ENCODE measurements around the gene ZNF567.

DNA sequence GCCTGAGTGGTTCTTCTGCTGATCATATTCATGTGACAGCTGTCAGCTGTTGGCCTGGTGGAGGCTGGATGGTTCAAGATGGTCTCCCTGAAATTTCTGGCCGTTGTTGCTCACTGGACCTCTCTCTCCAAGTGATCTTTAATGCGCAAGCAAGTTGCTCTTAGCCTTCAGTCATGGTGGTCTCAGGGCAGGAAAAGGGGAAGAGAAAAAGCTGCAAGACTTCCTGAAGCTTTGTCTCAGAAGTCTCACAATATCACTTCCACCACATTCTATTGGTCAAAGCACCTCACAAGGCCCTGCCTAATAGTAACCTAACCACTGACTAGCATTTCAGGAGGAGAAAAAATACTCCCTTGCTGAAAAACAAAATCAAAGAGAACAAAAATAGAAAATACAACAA lies 1.6 kb upstream of the ZNF567 start:
- TF ChIP-seq, protein P1, sequence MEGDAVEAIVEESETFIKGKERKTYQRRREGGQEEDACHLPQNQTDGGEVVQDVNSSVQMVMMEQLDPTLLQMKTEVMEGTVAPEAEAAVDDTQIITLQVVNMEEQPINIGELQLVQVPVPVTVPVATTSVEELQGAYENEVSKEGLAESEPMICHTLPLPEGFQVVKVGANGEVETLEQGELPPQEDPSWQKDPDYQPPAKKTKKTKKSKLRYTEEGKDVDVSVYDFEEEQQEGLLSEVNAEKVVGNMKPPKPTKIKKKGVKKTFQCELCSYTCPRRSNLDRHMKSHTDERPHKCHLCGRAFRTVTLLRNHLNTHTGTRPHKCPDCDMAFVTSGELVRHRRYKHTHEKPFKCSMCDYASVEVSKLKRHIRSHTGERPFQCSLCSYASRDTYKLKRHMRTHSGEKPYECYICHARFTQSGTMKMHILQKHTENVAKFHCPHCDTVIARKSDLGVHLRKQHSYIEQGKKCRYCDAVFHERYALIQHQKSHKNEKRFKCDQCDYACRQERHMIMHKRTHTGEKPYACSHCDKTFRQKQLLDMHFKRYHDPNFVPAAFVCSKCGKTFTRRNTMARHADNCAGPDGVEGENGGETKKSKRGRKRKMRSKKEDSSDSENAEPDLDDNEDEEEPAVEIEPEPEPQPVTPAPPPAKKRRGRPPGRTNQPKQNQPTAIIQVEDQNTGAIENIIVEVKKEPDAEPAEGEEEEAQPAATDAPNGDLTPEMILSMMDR (IDR thresholded peaks at IDR 0.05): no peak
- TF ChIP-seq POLR2A (IDR thresholded peaks at IDR 0.05): no peak

Measured in uterus (tissue), 2 donors.